Measurements from ENCODE around the gene PLIN1. TPM values are rescaled to one million over a fixed set of nuclear protein-coding genes. Genes with fewer than 3 reads are reported as not detected.

PLIN1 gene
- total RNA-seq, 1 experiment from 2014 or later, result 0.09 TPM

- Histone ChIP-seq H3K14ac (ENCODE audit: insufficient read depth, low read length) (no peak overlapping the region), H4K91ac (ENCODE audit: insufficient read length, low read depth, low read length) (no peak overlapping the region), H3K27ac (ENCODE audit: insufficient read length, low read depth, low read length) (no peak overlapping the region), H3K23me2 (ENCODE audit: insufficient read length, low read depth, low read length, poor library complexity, severe bottlenecking) (no peaks in the 10 kb centered on the region), H3K9ac (ENCODE audit: extremely low read depth, insufficient read length, low read length) (no peak overlapping the region), H2BK12ac (ENCODE audit: insufficient read length, low read depth, low read length) (no peak overlapping the region), H3K79me2 (ENCODE audit: insufficient read depth, low read length) (no peaks in the 10 kb centered on the region), H2AFZ (ENCODE audit: low read length) (no peak overlapping the region), H3K18ac (ENCODE audit: insufficient read length, low read depth, low read length) (no peak overlapping the region), H3K56ac (ENCODE audit: insufficient read length, low read depth, low read length) (no peak overlapping the region), H2BK20ac (ENCODE audit: low read depth, low read length, poor library complexity, severe bottlenecking) (no peak overlapping the region), H3K4me2 (ENCODE audit: insufficient read depth, insufficient read length, low read length) (no peak overlapping the region), H3K4me1 (ENCODE audit: insufficient read depth, low read length) (no peaks in the 10 kb centered on the region), H3T11ph (ENCODE audit: low read length) (no peak overlapping the region), H2BK5ac (ENCODE audit: insufficient read length, low read length) (no peak overlapping the region), H4K5ac (ENCODE audit: insufficient read length, low read depth, low read length) (no peak overlapping the region), H3K4ac (ENCODE audit: low read depth, low read length) (no peak overlapping the region), H2BK15ac (ENCODE audit: low read depth, low read length) (no peak overlapping the region), H3K79me1 (ENCODE audit: insufficient read depth, low read depth, low read length, poor library complexity, severe bottlenecking) (no peaks in the 10 kb centered on the region), H2AK5ac (ENCODE audit: insufficient read length, low read length) (no peak overlapping the region), H2BK120ac (ENCODE audit: low read depth, low read length, poor library complexity, severe bottlenecking) (no peak overlapping the region), H4K20me1 (ENCODE audit: control insufficient read depth, insufficient read depth, insufficient read length) (no peaks in the 10 kb centered on the region), H4K8ac (replicated peaks; ENCODE audit: insufficient read length, low read depth, low read length) (no peak overlapping the region), H3K23ac (ENCODE audit: insufficient read length, low read depth, low read length) (no peak overlapping the region), H3K27me3 (ENCODE audit: insufficient read depth, low read length) (no peaks in the 10 kb centered on the region), H3K9me3 (ENCODE audit: control insufficient read depth, low read depth, low read length) (no peaks in the 10 kb centered on the region)
- no peak overlapping the region for H3K4me3 Mint-ChIP-seq
- no peaks in the 10 kb centered on the region; a peak in 1 of 5 replicates for H3K9me3 Mint-ChIP-seq
- no peaks in the 10 kb centered on the region for H3K27me3 Mint-ChIP-seq (ENCODE audit: low read depth)
- no peaks in the 10 kb centered on the region for H3K4me1 Mint-ChIP-seq
- peaks cover 54 to 90% (median 76%) of the 10 kb centered on the region in 3 experiments for H3K36me3 Mint-ChIP-seq (ENCODE audit: insufficient read depth in 1 of 3, low read depth in 3 of 3)
- DNase-seq, result no peak
- WGBS (ENCODE audit: extremely low coverage, insufficient read length, low lambda C conversion rate), result no CpG with 5 or more reads among the region's 4 CpGs
- H3K27ac Mint-ChIP-seq, result no peak overlapping the region
- no peak for TF ChIP-seq CTCF (conservative IDR thresholded peaks at IDR 0.05)
Measured at GRCh38 chr15:89616228-89616627, 62.9 kb downstream of the PLIN1 start.
